GM21529 (cell line): ENCODE measurements around the gene INMT.

Source experiments
- ATAC-seq: cut with Tn5 transposase; IDR thresholded peaks from one replicate; pipeline ENCODE4 v1.9.1; 2021; ENCODE audit not compliant: unreplicated experiment

The INMT gene

GRCh38 chr7:30779574-30779973 is 27.6 kb downstream of the INMT start:
- ATAC-seq, result no peak

- no peak for ATAC-seq
Measured at GRCh38 chr7:30780941-30781340, 29.0 kb downstream of the INMT start.

GRCh38 chr7:30782690-30783089 is 30.8 kb downstream of the INMT start:
- ATAC-seq, result no peak

- ATAC-seq, result no peak
Measured at GRCh38 chr7:30785786-30786185, 33.9 kb downstream of the INMT start.

- no peak for ATAC-seq
Measured at GRCh38 chr7:30787486-30787885, 35.6 kb downstream of the INMT start.

GRCh38 chr7:30788640-30789333 is 36.9 kb downstream of the INMT start:
- no peak for ATAC-seq

GRCh38 chr7:30789334-30789711 is 37.4 kb downstream of the INMT start:
- ATAC-seq, result no peak

GRCh38 chr7:30790356-30790755 is 38.4 kb downstream of the INMT start:
- no peak for ATAC-seq

- no peak for ATAC-seq
Measured at GRCh38 chr7:30791114-30791513, 39.2 kb downstream of the INMT start.

GRCh38 chr7:30795161-30795948 is 43.4 kb downstream of the INMT start:
- no peak for ATAC-seq

- ATAC-seq, result no peak
Measured at GRCh38 chr7:30796105-30796869, 44.4 kb downstream of the INMT start.

- ATAC-seq, result no peak
Measured at GRCh38 chr7:30797176-30798040, 45.5 kb downstream of the INMT start.

GRCh38 chr7:30799206-30799975 is 47.5 kb downstream of the INMT start:
- peak; percentile 74 for ATAC-seq

GRCh38 chr7:30799976-30800661 is 48.2 kb downstream of the INMT start:
- ATAC-seq, result no peak

GRCh38 chr7:30800785-30801252 is 48.9 kb downstream of the INMT start:
- ATAC-seq, result peak; percentile 28

- ATAC-seq, result no peak
Measured at GRCh38 chr7:30802812-30803211, 50.9 kb downstream of the INMT start.

- ATAC-seq, result no peak
Measured at GRCh38 chr7:30804078-30804661, 52.2 kb downstream of the INMT start.

- no peak for ATAC-seq
Measured at GRCh38 chr7:30805081-30805691, 53.3 kb downstream of the INMT start.

- no peak for ATAC-seq
Measured at GRCh38 chr7:30805931-30806330, 54.0 kb downstream of the INMT start.
